ENCODE results near the gene CTRB1.

GRCh38 chr16:75197522-75198134 lies 21.2 kb upstream of the CTRB1 start:
- no peak for TF ChIP-seq GATA2 (IDR thresholded peaks at IDR 0.05; ENCODE audit: low read depth, low read length)
- no peak for TF ChIP-seq GATA3 (IDR thresholded peaks at IDR 0.05; ENCODE audit: low read depth, low read length)

Data from SH-SY5Y (cell line).